GM23338 (cell line): ENCODE measurements around the gene NSL1.

Experiments used
- EZH2 ChIP-seq: fragments of 200-600 bp; sonication (generic); IDR thresholded peaks from one replicate; pipeline ENCODE4 v1.8.0; 2017; ENCODE audit warnings: antibody characterized with exemption, mild to moderate bottlenecking, low read depth; ENCODE audit not compliant: unreplicated experiment
- POLR2AphosphoS5 ChIP-seq: IDR thresholded peaks from 2 replicates; pipeline ENCODE4 v1.6.1; 2016; ENCODE audit warnings: antibody characterized with exemption, low read depth
- STAT1 ChIP-seq: IDR thresholded peaks from one replicate; pipeline ENCODE4 v1.6.1; 2016; ENCODE audit warnings: antibody characterized with exemption; ENCODE audit not compliant: unreplicated experiment
- TF ChIP-seq, protein P1 (sequence below), 2 experiments: fragments of 200-600 bp in 1 of 2; sonication (generic) in 1 of 2; conservative IDR thresholded peaks; 2 replicates each; pipeline versions ENCODE4 v1.5.1 to v1.6.1; 2016 to 2017; ENCODE audit warnings: antibody characterized with exemption in 2 of 2, low read depth in 2 of 2, mild to moderate bottlenecking in 2 of 2, moderate library complexity in 1 of 2

DNA sequence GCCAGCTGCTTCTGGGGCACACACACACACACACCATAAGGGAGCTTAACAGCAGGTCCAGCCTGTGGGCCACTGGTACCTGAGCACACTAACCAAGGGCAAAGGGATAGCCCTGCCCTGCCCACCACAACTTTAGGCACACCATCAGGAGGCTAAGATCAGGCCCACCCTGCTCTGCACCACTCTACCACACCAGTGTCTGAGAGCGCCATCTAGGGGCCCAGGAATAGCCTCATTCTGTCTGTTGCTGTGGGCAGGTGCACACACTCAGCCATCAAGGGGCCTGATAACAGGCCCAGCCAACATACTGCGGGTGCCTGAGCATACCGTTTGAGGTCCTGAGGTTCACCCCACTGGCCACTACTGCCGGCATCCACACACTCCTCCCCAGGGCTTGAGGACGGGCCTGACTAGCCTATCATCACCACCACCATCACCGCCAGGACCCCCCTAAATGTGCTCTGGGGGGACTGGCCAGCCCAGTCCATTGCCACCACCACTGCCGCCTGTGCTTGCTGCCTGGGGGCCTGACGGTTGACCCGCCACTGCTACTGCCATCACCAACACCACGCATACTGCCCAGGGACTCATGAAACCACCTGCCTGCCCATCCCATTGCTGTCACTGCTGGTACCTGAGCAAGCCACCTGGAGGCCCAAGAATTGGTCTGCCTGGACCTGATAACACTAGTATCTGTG, 31.3 kb downstream of the NSL1 start:
- TF ChIP-seq EZH2, result no peak
- TF ChIP-seq STAT1, result no peak
- no peak for TF ChIP-seq POLR2AphosphoS5
- TF ChIP-seq, protein P1, sequence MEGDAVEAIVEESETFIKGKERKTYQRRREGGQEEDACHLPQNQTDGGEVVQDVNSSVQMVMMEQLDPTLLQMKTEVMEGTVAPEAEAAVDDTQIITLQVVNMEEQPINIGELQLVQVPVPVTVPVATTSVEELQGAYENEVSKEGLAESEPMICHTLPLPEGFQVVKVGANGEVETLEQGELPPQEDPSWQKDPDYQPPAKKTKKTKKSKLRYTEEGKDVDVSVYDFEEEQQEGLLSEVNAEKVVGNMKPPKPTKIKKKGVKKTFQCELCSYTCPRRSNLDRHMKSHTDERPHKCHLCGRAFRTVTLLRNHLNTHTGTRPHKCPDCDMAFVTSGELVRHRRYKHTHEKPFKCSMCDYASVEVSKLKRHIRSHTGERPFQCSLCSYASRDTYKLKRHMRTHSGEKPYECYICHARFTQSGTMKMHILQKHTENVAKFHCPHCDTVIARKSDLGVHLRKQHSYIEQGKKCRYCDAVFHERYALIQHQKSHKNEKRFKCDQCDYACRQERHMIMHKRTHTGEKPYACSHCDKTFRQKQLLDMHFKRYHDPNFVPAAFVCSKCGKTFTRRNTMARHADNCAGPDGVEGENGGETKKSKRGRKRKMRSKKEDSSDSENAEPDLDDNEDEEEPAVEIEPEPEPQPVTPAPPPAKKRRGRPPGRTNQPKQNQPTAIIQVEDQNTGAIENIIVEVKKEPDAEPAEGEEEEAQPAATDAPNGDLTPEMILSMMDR (conservative IDR thresholded peaks at IDR 0.05; ENCODE audit: low read depth in 2 of 2), result peak; percentile 78 to 97
